ENCODE results near the gene NOXA1.

- TF ChIP-seq CTCF (IDR thresholded peaks at IDR 0.05) (no peak), POLR2A (IDR thresholded peaks at IDR 0.05) (no peak), EP300 (IDR thresholded peaks at IDR 0.05) (no peak)
Observed at GRCh38 chr9:137470785-137471184, 47.6 kb downstream of the NOXA1 start.
